CD4-positive, alpha-beta T cell treated with Interleukin-4 for 4 hours (primary cell): ENCODE results near the gene ADRB2.

ENCODE experiments used
- DNase-seq: peaks from one replicate; pipeline ENCODE4 v3.0.0-alpha.2; 2020

The ADRB2 gene

DNA sequence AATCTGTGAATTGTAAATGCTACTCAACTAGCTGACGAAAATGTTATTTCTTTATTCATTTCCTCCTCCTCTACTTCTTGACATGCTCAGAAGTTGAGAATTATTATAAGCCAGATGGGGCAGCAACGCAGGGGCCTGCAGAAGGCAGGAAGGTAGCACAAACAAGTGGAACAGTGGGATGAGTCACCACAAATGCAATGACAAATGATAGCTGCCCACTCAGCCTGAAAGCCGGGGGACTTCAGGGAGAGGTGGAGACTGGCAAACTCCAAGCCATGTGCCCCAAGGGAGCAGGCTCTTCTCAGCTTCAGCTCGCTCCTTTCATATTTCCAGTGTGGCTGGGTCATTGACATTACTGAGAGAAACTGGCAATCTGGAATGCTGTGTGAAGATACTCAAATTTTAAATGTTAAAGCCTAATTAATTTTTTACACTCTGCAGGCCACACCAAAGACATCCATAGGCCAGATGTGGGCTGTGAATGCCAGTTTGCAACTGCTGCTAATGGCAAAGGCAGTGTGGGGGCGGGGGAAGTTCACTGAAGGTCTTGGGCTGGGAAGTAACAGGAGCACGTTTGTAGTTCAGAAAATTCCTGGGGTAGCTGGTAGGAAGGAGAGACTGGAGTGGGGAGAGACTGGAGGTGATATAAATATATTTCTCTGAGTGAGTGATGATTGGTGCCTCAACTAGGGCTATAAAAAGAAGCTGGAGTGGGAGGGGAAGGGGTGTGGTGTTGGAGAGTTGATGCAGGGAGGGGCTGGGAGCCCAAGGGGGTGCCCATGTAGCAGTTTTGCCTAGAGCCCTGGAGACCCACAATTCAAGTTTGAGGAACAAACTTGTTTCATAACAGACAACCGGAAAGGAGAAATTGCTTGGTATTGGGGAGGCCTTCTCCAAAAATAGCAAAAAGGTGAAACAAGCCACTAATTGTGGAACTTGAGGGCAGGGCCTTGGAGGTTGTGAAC is 20.8 kb upstream of the ADRB2 start:
- peak; percentile 25 for DNase-seq

DNA sequence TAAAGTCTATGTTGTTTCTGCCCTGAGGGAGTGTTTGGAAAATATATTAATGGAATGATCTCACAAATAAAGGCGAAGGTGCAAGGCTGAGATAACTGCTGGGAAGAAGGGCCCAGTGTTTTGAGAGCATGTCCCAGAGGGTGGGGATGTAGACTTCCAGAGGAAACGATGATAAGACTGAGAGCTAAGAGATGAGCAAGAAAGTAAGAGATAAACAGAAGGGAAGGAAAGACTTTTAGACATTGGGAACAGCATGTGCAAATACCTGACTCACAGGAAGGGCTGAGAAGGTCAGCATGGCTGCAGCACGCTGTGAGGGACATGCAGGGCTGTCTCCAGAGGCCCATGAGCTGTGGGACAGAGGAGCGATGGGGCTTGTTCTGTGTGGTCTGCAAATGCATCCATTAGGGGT is 19.9 kb upstream of the ADRB2 start:
- no peak for DNase-seq

DNA sequence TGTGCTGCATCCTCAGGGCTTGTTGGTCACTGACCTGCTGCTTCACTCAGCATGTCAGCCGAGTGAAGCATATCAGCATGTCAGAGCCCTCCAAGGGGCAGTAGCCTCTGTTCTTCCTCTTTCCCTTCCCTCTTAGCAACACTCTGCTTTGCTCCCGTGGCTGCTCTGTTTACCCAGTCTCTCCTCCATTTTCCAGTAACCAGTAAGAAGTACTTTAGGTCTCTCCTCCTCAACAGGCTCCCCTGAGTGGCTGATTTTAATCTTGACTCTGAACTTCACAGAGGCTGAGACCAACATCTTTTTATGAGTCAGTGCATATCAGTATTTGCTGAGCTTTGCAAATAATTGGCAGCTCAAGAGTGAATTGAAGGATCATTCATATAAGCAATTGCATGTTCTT is 18.6 kb upstream of the ADRB2 start:
- peak; percentile 39 for DNase-seq

DNA sequence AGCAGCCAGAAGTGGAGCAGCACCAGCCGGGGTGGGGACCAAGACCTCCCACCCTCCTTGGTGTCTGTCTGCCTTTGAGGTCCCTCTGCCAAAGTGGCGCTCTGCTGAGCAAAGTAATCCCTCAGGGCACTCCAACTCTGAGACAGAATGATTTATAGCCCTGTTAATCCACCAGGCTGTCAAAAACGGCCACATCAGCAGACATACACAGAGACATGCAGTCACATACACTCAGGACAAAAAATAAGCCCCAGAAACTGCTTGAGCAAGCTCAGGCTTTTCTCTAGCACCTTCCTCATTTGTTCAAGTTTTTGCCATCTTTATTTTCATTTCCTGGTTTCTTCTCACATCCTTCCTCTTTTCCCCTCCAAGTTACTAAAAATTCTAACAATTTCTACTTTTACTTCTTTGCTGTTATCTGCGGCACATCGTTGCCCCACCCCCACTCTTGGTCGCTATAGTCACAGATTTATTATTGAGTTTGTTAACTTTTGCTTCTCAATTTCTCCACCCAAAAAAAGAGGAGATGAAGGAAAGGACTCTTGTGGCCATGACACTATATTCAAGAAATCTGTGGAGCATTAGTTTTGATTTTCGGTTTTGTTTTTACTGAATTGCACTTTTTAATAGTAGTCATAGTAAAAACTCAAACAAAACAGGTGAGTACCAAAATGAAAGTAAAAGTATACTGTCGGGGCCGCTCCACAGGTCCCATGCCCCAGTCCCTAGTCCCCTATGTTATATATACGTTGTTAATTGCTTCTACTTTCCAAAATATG is 17.4 kb upstream of the ADRB2 start:
- DNase-seq = peak; percentile 57

DNA sequence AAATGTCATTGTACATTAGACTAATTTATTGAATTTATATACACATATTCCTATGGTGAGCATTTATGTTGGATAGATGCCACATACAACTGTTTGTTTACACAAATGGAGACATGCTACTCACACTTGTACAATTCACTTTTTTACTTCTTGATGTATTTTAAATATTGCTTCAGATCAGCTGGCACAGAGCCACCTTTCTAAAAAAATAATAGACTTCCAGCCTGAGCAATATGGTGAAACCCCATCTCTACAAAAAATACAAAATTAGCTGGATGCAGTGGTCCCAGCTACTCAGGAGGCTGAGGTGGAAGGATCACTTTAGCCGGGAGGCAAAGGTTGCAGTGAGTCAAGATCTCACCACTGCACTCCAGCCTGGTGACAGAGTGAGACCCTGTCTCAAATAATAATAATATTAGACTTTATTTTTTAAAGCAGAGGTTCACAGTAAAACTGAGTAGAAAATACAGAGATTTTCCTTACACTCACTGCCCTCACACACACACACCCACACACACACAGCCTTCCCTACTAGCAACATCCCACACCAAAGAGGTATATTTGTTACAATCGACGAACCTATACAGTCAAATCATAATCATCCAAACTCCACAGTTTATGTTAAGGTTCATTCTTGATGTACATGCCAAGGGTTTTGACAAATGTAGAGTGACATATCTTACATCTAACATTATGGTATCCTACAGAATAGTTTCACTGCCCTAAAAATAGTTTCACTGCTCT is 16.5 kb upstream of the ADRB2 start:
- no peak for DNase-seq

DNA sequence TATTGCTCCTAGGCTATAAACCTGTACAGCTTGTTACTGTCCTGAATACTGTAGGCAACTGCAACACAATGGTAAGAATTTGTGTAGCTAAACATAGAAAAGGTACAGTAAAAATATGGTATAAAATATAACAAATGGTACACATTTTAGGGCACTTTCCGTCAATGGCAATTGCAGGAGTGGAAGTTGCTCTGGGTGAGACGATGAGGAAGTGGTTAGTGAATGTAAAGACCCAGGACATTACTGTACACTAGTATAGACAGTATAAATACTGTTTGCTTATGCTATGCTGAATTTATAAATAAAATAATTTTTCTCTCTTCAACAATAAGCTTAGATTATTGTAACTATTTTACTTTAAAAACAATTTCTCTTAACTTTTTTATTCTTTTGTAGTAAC is 15.6 kb upstream of the ADRB2 start:
- DNase-seq = no peak

DNA sequence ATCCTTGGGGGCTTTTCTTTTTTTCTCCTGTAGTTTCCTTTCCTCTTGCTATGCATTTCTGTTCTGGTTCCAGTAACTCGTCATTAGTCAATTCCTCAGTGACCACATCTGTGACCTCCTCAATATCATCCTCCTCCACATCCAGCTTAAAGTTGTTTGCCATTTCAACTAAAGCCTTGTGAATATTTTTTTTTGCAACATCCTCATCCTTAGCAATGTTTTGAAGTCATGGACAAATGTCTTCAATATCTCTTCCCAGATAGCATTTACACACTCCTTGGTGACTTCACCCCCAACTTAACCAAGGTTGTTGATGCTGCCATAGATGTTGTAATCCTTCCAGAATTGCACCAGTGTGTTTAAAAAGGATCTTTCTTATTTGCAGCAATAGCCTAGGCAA is 14.7 kb upstream of the ADRB2 start:
- no peak for DNase-seq

DNA sequence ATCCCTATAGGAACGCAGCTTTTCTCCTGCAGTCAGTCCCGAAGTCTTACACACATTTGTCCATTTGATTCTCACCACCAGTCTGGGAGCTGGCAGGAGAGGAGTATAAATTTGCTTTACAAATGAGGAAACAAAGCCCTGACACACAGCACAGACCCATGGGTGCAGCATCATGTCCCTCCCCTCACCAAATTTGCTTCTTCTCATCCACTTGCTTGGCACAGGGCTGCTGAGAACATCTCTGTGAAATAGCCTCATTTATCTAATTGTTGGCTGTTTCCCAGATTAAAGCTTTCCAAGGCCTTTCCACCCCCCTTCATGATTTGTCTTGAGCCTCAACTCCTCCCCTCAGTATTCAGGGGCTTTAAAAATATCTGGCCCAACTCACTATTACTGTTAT is 11.3 kb upstream of the ADRB2 start:
- no peak for DNase-seq

DNA sequence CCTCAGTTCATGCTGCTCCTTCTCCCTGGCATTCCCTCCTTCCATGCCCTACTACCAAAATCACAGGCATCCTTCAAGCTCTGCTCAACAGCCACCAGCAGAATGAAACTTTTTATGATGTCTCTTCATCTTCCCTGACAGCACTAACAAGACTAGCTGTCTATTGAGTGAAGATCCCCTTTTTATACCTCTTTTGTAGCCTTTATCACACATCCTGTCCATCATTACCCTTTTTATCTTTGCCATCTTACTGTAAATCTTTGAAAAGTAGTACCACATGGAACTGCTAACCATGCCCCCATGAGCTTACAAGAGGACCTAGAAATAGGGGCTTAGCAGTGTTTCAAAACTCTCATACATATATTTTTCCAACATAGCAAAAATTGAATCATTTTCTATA is 10.8 kb upstream of the ADRB2 start:
- no peak for DNase-seq

DNA sequence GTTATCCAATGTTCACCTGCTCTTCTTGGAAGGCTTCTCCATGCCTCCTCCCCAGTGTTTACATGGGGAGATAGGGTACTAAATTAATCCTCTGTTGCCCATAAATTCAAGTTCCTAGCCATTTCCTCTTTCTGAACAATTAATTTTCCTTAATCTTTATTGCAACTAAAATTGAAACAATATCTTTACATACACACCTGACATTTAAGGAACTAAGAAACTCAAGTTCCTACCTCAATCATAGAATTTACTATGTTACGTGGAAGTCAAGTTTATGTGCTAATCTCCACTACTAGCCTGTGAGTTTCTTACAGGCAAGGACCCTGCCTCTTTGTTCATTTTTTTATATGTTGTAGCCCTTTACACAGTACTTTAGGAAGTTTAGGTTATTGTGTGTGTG is 10.1 kb upstream of the ADRB2 start:
- DNase-seq = no peak

DNA sequence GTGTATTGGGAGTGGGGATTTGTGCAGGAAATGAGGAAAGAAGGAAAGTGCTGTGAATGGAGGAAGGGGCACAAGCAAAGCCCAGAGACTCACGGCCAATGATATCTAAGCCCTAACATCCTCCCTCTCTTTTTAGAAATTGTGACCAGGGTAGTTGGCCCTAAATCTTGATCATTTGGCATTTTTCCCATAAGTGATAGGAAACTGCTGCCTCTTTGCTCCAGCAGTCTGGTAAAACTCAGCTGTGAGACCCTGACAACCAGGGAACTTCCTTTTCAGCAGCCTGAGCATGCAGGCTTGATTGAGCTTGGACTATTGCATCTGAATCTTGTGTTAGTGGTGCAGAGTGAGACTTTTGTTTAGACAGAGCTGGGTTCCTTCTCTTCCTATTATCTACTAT is 9.6 kb upstream of the ADRB2 start:
- no peak for DNase-seq

DNA sequence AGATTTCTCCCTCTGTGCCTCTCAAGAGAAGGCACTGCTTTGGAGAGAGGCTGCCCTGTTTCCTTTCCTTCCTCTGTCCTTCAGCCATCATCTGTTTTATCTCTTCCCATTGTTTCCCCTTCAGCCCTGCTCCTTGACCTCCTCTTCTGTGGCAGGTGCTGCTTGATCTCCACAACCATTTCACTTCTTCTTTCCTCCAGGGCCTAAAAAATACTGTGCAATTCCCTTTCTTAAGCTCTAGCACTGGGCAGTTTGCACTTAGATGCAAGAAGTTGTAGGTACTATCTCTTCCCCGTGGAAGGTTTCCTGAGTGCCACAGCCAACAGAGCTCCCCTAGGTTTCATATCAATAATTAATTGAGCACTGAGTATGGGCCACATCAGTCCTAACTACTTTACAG is 8.8 kb upstream of the ADRB2 start:
- DNase-seq = no peak

DNA sequence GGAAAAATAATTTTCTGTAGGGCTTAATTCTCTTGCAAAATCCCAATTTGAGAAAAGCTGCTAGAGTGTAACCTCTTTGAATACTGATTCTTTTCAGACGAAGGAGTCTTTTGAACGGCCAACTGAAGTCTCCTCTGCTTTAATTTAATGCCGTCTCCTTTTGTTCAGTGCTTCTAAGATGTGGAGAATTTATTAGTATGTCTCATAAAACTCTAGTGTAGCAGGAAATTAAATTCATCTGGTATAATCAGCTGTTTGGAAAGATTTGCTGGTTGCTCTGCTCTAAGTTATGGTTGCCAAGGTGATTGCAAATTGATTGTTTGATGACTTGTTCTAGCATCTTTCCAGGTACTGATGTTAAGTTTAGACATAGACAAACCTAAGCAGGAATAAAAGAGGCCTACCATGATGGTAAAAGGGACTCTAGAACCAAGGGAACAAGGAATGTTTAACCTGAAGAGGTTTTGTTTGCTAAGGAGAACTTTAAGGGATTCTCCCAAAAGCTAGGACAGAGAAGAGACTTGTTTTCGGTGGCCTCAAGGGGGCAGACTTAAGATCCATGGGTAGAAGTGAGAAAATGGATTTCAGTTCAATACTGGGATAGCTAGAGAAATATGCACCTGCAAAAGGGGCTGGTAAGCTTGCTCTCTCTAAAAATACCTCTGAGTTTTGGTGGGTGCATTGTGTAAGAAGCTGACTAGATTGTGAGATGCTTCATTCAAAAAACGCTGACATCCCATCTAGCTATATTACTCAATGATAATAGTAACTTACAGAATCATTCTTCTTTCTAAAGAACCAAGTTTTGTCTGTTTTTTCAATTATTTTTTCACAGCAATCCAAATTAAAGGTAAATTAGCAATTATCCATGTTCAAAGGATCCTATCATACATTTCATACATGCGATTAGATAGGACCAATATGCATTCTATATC is 5.7 kb upstream of the ADRB2 start:
- peak; percentile 45 for DNase-seq

DNA sequence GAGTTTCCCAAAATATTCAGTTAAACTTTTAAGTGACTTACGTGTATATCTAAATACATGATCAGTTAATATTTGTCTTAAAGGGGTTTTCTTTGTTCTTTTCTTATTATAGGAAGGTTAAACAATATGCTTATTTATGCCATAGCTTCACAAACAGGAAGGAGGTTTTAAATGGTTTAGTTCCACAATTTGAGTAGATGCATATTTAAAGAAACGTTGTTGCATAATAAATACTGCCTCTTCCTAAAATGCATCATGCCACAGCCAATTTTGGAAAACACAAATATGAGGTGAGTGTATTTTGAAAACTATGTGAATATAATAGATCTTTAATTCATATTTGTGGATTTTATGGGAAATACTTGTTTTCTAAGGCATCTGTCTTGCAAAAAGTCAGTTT is 2.5 kb upstream of the ADRB2 start:
- no peak for DNase-seq

DNA sequence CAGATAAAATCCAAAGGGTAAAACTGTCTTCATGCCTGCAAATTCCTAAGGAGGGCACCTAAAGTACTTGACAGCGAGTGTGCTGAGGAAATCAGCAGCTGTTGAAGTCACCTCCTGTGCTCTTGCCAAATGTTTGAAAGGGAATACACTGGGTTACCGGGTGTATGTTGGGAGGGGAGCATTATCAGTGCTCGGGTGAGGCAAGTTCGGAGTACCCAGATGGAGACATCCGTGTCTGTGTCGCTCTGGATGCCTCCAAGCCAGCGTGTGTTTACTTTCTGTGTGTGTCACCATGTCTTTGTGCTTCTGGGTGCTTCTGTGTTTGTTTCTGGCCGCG is 727 bp upstream of the ADRB2 start:
- DNase-seq = no peak

DNA sequence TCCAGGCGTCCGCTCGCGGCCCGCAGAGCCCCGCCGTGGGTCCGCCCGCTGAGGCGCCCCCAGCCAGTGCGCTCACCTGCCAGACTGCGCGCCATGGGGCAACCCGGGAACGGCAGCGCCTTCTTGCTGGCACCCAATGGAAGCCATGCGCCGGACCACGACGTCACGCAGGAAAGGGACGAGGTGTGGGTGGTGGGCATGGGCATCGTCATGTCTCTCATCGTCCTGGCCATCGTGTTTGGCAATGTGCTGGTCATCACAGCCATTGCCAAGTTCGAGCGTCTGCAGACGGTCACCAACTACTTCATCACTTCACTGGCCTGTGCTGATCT is 294 bp downstream of the ADRB2 start:
- no peak for DNase-seq

DNA sequence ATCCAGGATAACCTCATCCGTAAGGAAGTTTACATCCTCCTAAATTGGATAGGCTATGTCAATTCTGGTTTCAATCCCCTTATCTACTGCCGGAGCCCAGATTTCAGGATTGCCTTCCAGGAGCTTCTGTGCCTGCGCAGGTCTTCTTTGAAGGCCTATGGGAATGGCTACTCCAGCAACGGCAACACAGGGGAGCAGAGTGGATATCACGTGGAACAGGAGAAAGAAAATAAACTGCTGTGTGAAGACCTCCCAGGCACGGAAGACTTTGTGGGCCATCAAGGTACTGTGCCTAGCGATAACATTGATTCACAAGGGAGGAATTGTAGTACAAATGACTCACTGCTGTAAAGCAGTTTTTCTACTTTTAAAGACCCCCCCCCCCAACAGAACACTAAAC is 1.3 kb downstream of the ADRB2 start:
- DNase-seq = no peak

DNA sequence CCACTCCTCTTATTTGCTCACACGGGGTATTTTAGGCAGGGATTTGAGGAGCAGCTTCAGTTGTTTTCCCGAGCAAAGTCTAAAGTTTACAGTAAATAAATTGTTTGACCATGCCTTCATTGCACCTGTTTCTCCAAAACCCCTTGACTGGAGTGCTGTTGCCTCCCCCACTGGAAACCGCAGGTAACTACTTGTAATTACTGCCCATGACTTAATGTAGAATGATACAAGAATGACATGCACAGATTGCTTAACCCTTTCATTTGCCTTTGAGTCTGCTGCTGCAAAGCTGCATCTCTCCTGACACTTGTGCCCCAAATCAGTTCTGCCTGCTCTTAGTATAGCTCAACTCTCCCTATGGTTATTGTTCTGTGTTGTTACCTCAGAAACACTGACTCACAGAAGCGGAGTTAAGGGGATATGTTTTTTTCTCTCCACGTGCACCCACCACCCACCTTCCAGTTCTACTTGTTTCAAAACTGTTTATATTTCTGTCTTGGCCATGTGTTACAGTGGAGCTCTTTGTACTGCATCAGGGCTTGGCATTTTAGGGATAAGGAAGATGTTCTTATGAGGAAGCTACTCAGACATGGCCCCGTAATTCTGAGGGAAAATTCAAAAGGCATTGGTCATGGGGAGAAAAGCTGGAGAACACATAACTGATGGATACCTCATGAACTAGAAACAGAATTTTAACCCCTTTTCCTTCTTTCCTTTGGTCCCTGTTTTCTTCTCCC is 2.3 kb downstream of the ADRB2 start:
- DNase-seq = peak; percentile 37

DNA sequence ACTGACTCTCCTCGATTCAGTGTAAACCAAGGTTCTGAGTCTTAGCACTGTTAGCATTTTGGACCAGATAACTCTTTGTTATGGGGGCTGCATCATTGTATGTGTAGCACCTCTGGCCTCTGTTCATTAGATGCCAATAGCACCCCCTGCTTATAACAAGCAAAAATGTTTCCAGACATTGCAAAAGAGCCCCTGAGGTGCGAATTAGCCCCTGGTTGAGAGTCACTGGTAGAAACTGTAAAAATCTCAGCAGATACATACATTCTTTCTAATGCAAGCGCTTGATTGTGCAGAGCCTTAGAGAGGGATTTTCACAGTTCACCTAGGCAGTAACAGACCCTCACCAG is 2.8 kb downstream of the ADRB2 start:
- DNase-seq = no peak

DNA sequence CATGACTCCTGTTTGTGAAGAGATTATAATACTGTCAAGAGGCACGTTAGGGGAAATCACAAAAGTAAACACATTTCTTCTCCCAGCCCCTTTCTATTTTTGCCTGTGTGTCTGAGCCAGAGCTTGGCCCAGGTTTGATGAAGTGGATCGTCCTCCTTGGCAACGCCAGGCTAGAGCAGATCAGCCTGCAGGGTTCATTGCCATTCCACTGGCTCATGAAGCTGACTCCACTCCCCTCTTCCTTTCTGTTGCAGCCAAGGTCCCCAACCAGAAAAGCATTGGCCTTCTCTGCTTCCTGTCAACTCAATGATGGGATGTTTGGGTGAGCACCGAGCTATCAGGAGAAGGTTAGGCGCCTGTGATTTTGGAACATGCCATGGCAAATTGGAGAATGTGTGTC is 3.3 kb downstream of the ADRB2 start:
- DNase-seq = no peak

DNA sequence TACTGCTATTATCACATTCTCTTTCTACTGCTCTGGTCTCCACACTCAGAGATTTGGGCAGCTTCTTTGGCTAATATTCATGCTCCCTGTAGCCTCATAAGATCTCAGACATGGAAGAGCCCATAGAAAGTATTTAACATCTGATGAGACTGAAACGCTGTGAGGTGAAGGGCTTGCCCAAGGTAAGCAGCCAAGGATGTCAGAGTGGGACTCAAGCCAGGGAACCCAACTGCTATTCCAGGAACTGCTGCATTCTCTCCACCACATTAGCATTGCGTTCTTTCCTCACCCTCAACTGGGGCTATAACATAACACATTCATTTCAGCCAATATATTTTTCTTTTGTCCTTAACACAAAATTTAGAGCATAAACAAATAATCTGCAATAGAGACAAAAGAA is 3.8 kb downstream of the ADRB2 start:
- DNase-seq = no peak
